PC-3 (cell line): ENCODE measurements around the gene TKFC.

Source experiments
- CTCF ChIP-seq: fragments of 300-600 bp; sonication (generic); conservative IDR thresholded peaks from 2 replicates; pipeline ENCODE4 v1.5.1; 2017; ENCODE audit warnings: antibody characterized with exemption, low read depth, mild to moderate bottlenecking, low read length
- EZH2 ChIP-seq: fragments of 300-600 bp; sonication (generic); IDR thresholded peaks from one replicate; pipeline ENCODE4 v1.6.1; 2017; ENCODE audit warnings: antibody characterized with exemption, mild to moderate bottlenecking, low read length; ENCODE audit not compliant: unreplicated experiment
- EZH2phosphoT487 ChIP-seq: fragments of 300-600 bp; sonication (generic); IDR thresholded peaks from 2 replicates; pipeline ENCODE4 v1.6.1; 2018; ENCODE audit warnings: mild to moderate bottlenecking, antibody characterized with exemption, low read length, borderline replicate concordance

- TF ChIP-seq CTCF (no peak), EZH2 (no peak), EZH2phosphoT487 (no peak)
These were observed 38.9 kb upstream of the TKFC start for GRCh38 chr11:61293867-61294716.
